Uterus (tissue), 4 donors: ENCODE measurements around the gene SDC3. TPM values are rescaled to one million over a fixed set of nuclear protein-coding genes. Genes with fewer than 3 reads are reported as not detected.

ENCODE experiments used
- DNase-seq, 2 donors: peaks; one replicate each; pipeline ENCODE4 v3.0.0-alpha.2; 2019 to 2020
- H3K27ac ChIP-seq, 2 donors: fragments of 200-600 bp; sonication (generic); 1 replicate in 1 of 2; 2 replicates in 1 of 2; pipeline ENCODE4 v1.5.1; 2016 to 2018
- H3K27me3 ChIP-seq, 2 donors: fragments of 200-600 bp; sonication (generic); one replicate each; pipeline ENCODE4 v1.5.1; 2018 to 2019; ENCODE audit warnings: control low read depth in 1 of 2
- H3K36me3 ChIP-seq, 2 donors: fragments of 200-600 bp; sonication (generic); one replicate each; pipeline ENCODE4 v1.5.1; 2019; ENCODE audit warnings: control low read depth in 1 of 2
- H3K4me1 ChIP-seq, 2 donors: fragments of 200-600 bp; sonication (generic); one replicate each; pipeline ENCODE4 v1.5.1; 2018 to 2019; ENCODE audit warnings: control low read depth in 1 of 2
- H3K4me3 ChIP-seq, 2 donors: fragments of 200-600 bp; sonication (generic); 1 replicate in 1 of 2; 2 replicates in 1 of 2; pipeline ENCODE4 v1.5.1; 2018 to 2019; ENCODE audit warnings: mild to moderate bottlenecking in 1 of 2
- H3K9me3 ChIP-seq, 2 donors: fragments of 200-600 bp; sonication (generic); one replicate each; pipeline ENCODE4 v1.5.1; 2019; ENCODE audit warnings: control low read depth in 1 of 2
- CTCF ChIP-seq, 4 experiments: fragments of 200-600 bp in 2 of 4; fragments of 450-650 bp in 2 of 4; sonication (generic) in 2 of 4; IDR thresholded peaks; one replicate each; pipeline ENCODE4 v1.5.1; 2016 to 2019; ENCODE audit warnings: antibody characterized with exemption in 4 of 4, mild to moderate bottlenecking in 2 of 4, moderate library complexity in 1 of 4
- POLR2A ChIP-seq, 2 donors: fragments of 450-650 bp; IDR thresholded peaks; one replicate each; pipeline ENCODE4 v1.6.1; 2016; ENCODE audit warnings: antibody characterized with exemption in 2 of 2, mild to moderate bottlenecking in 1 of 2, moderate library complexity in 1 of 2
- intact Hi-C: fragments of 100-400 bp; cut with DNase I; formaldehyde crosslinking; loops from one replicate; pipeline ENCODE4 v1.15.1; 2023; ENCODE audit warnings: low total_unique reads
- total RNA-seq, 4 donors: library from RNA; depleted of rRNA in 3 of 4; stranded (reverse); fragments of >200 nt in 3 of 4; gene quantifications; one replicate each; pipeline versions ENCODE4 v1.1.0 to v1.2.4, GENCODE V29; 2014 to 2023
- donor health status: DM: yes; HTN: yes; CAD: no.

SDC3 gene
- 10 to 100 TPM; 12.4 to 38.3 (median 30.5) TPM for total RNA-seq

GRCh38 chr1:30908696-30909364 is at the start of gene SDC3:
SDC3 (minus strand) TSS chr1:30908758; CDS start chr1:30908586, 172 bp downstream.
- Histone ChIP-seq H3K27ac (peak within 1 kb of the TSS; percentile 73 to 75), H3K4me1 (peaks cover 0 to under 1% of the 10 kb centered on the region in 2 donors), H3K9me3 (no peaks in the 10 kb centered on the region), H3K27me3 (no peaks in the 10 kb centered on the region), H3K4me3 (peak within 1 kb of the TSS; percentile 50 to 65), H3K36me3 (no peaks in the 10 kb centered on the region)
- no peak for TF ChIP-seq POLR2A (IDR thresholded peaks at IDR 0.05)
- DNase-seq = peak in 1 of 2 donors; percentile 24
- intact Hi-C loops = no loop called here

GRCh38 chr1:30957560-30958222 is 49.1 kb upstream of the SDC3 start:
- intact Hi-C loops = no loop called here
- no peak for TF ChIP-seq POLR2A (IDR thresholded peaks at IDR 0.05)
- TF ChIP-seq CTCF (IDR thresholded peaks at IDR 0.05) = no peak
- DNase-seq = no peak
- H3K36me3 ChIP-seq = no peaks in the 10 kb centered on the region
- no peak overlapping the region for H3K4me3 ChIP-seq
- no peaks in the 10 kb centered on the region for H3K27me3 ChIP-seq
- H3K4me1 ChIP-seq = no peaks in the 10 kb centered on the region
- no peak overlapping the region for H3K27ac ChIP-seq
- H3K9me3 ChIP-seq = no peaks in the 10 kb centered on the region

GRCh38 chr1:30955448-30956015 is 47.0 kb upstream of the SDC3 start:
- Histone ChIP-seq H3K27me3 (no peaks in the 10 kb centered on the region), H3K4me1 (no peaks in the 10 kb centered on the region), H3K27ac (no peak overlapping the region), H3K4me3 (no peak overlapping the region), H3K36me3 (no peaks in the 10 kb centered on the region), H3K9me3 (no peaks in the 10 kb centered on the region)
- intact Hi-C loops = no loop called here
- no peak for TF ChIP-seq POLR2A (IDR thresholded peaks at IDR 0.05)
- TF ChIP-seq CTCF (IDR thresholded peaks at IDR 0.05) = no peak
- no peak for DNase-seq

GRCh38 chr1:30953685-30954084 is 45.1 kb upstream of the SDC3 start:
- no peak for TF ChIP-seq CTCF (IDR thresholded peaks at IDR 0.05)
- no peak for TF ChIP-seq POLR2A (IDR thresholded peaks at IDR 0.05)
- Histone ChIP-seq H3K4me3 (no peak overlapping the region), H3K27ac (no peak overlapping the region), H3K9me3 (no peaks in the 10 kb centered on the region), H3K36me3 (no peaks in the 10 kb centered on the region), H3K4me1 (no peaks in the 10 kb centered on the region), H3K27me3 (no peaks in the 10 kb centered on the region)
- intact Hi-C loops = no loop called here
- no peak for DNase-seq

GRCh38 chr1:30952098-30952497 is 43.5 kb upstream of the SDC3 start:
- Histone ChIP-seq H3K27ac (no peak overlapping the region), H3K9me3 (no peaks in the 10 kb centered on the region), H3K4me1 (no peaks in the 10 kb centered on the region), H3K4me3 (no peak overlapping the region), H3K27me3 (no peaks in the 10 kb centered on the region), H3K36me3 (no peaks in the 10 kb centered on the region)
- DNase-seq = no peak
- TF ChIP-seq POLR2A (IDR thresholded peaks at IDR 0.05) = no peak
- no peak for TF ChIP-seq CTCF (IDR thresholded peaks at IDR 0.05)
- intact Hi-C loops = no loop called here
